RCC 7860 (cell line): ENCODE data around the gene SDR42E2.
A peak's percentile ranks its signal among the peaks of the same experiment; 100 is the strongest.
"Not testable (repeated sequence)": the region's sequence is repeated elsewhere in the genome, so short reads cannot be mapped to it uniquely, and the experiment has no call there.

ENCODE experiments used
- DNase-seq: peaks from one replicate; pipeline ENCODE4 v3.0.0-alpha.2; 2015; ENCODE audit warnings: low spot score
- FAIRE-seq: peaks from 2 replicates; lab custom pipeline; 2012; peaks lifted over from hg19 to GRCh38; lab: Jason Lieb, UNC

The SDR42E2 gene

DNA sequence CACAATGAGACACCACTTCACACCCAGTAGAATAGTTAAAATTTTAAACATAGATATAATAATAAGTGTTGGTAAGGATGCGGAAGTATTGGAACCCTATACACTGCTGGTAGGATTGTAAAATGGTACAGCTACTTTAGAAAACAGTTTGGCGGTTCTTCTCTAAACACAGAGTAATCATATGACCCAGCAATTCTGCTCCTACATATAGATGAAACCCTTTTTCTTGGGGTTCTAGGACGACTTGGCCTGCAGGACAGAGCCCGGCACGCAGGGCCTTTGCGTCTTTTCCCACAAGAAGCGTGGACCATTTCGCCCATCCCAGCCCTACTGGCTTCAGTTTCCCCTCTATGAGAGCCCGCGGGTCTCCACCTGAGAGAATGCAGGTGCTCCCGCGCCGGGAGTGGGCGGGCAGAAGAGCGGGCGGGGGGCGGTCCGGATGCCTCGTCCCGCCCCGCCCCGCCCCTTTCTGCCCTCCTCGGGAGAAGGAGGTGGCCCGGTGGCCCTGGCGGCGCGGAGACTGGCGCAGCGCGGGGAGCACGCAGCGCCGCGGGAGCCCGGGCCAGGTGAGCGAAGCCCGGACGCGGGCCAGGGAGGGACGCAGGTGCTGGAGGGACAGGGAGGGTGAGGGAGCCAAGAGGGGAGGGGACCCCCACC is at the start of gene SDR42E2:
Gene SDR42E2 (plus strand): TSS at position 508 of the 657 bp plus-strand sequence. CDS start 3,077 bp downstream, outside the sequence.
- DNase-seq, result no peak
- no peak for FAIRE-seq

DNA sequence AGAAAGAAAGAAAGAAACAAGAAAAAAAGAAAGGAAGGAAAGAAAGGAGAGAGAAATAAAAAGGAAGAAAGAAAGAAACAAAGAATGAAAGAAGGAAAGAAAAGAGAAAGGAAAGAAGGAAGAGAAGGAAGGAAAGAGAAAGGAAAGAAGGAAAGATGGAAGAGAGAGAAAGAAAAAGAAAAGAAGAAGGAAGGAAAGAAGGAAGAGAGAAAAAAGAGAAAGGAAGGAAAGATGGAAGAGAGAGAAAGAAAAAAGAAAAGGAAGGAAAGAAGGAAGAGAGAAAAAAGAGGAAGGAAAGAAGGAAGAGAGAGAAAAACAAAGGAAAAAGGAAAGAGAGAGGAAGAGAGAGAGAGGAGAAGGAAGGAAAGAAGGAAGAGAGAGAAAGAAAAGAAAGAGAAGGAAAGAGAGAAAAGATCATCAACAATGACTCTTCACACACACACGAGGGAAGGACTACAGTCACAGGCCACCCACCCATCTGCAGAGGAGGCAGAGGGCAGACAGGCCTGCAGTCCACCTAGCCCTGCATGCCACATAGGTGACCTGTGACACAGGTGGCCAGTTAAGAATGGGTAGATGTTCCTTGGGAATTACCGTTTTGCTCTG is 46.1 kb upstream of the SDR42E2 start:
- FAIRE-seq (no peak), DNase-seq (no peak)

DNA sequence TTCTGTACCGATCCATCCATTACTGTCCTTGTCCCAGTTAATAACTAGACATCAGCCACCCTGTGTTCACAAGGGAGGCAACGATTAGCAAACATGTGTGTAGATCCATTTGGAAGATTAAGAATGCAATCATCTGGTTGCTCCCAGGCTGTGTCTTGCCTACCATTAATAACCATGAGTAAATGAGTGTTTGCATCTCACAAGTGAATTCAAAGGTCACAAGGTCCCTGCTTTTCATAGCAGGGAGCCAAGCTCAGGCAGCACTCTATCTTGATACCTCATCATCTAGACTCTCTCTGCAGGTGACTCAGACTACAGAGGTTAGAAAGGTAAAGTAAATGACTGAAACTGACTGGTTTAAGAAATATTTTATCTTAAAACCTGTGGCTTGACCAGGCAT is 44.7 kb upstream of the SDR42E2 start:
- DNase-seq, result peak; percentile 64
- FAIRE-seq, result no peak

DNA sequence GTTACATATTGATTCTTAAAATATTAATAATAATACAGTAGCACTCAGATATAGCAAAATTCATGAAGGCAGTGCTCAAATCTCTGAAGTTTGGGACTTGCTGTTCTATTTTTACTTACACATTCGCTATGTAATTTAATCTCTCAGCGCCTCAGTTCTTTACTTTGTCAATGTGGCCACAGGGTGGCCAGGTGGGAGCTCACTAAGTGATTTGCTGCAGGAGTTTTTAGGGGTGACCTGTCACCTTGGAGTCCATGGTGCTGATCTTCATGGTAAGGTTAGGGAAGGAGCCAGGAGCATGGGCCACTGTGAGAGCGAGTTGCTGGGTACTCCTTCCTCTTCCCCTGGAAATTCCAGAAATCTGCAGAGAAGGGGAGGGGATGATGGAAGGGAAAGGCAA is 41.9 kb upstream of the SDR42E2 start:
- DNase-seq (no peak), FAIRE-seq (no peak)

DNA sequence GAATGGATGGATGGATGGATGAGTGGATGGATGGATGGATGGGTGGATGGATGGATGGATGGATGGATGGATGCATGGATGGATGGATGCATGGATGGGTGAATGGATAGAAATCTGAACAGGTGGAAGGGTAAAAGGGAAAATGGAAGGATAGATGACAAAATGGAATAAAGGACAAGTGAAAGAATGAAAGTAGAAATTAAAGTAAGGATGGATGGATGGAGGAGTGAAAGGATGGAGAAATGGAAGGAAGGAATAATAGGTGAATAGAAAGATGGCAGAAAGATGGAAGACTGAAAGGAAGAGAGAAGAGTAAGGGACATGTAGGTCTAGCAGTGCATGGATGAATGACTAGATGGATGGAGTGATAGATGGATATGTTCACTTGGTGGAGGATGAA is 40.1 kb upstream of the SDR42E2 start:
- DNase-seq (no peak), FAIRE-seq (no peak)

DNA sequence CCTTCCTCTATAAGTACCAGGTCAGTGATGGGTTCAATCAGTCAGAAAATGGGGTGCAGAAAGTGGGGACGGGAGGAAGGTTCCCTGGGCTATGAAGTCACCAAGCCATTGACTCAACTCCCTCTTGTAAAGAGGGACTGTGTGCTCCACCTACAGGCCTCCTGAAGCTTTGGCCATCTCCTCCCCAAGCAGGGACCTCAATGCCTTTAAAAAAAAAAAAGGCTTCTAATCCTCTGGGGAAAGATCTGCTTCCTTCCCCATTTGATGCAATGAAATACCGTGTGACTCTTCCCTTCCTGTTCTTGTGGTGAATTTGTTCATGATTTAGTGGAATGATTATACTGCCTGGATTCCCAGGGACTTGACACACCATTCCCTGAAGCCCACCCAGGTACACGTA is 39.2 kb upstream of the SDR42E2 start:
- FAIRE-seq (no peak), DNase-seq (no peak)

DNA sequence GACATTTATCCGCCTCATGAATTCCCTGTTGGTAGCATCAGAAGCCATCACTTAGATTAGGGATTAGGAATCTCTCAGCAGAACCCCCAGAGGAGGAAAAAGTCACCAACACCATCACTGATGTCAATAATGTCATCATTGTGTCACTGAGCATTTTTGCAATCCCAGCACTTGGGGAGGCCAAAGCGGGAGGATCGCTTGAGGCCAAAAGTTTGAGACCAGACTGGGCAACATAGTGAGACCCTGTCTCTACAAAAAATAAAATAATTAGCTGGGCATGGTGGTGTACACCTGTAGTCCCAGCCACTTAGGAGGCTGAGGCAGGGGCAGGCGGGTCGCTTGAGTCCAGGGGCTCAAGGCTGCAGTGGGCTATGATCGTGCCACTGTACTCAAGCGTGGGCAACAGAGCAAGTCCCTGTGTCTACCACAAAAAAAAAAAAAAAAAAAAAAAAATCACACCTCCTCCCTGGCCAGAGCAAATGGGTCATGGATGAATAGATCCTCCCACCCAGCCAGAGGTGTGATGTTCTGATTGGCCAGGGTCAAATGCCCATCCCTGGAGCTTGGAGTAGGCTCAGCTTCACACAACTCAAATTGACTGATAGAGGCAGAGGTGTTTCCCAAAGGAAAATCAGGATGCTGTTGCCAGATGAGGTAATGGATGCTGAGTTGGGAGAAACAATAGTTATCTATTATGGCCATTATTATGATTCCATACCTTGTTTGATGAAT is 38.4 kb upstream of the SDR42E2 start:
- DNase-seq, result no peak
- FAIRE-seq, result no peak

DNA sequence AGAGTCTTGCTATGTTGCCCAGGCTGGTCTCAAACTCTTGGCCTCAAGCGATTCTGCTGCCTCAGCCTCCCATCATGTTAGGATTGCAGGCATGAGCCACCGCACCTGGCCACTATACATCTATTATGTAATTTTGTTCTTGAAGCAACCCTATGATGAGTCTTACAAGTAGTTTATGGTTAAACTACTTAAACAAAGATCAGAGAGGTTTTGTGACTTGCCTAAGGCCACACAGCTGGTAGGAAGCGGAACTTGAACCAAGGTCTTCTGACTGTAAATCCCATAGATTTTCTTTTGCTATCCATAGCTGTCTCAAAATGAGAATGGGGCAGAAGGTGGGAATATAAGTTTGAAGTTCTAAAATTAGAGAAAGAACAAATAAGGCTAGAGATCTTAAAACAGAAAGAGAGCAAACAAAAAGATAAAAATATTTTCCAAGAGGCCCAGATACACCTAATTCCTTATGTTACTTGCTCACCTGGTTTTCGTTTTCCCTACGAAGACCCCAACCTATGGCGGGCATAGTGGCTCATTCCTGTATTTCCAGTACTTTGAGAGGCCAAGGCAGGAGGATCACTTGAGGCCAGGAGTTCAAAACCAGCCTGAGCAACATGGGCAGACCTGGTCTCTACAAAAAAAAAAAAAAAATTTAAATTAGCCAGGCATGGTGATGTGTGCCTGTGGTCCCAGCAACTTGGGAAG is 37.6 kb upstream of the SDR42E2 start:
- FAIRE-seq (no peak), DNase-seq (no peak)

DNA sequence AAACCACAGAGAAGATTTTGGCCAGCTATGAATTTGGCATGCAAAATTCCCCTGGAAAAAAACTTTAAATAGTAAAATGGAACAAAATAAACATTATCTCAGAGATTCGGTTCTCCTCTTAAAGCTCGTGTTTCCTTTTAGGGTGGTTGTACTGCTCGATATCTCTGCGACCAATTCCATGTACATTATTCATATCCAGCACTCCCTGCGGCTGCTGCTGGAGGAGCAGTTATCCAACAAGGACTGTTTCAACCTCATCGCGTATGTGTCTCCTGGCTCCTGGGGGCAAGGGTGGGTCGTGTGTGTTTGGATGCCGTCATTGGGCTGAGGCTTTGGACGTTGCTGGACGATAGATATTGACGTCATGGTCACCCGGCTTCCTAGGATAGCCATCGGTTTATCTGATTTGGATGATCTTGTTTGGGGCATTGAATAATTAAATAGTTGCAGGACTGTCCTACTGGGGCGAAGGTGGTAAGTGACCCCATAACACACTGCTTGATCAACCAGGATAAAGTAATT is 36.2 kb upstream of the SDR42E2 start:
- DNase-seq, result no peak
- FAIRE-seq, result no peak

DNA sequence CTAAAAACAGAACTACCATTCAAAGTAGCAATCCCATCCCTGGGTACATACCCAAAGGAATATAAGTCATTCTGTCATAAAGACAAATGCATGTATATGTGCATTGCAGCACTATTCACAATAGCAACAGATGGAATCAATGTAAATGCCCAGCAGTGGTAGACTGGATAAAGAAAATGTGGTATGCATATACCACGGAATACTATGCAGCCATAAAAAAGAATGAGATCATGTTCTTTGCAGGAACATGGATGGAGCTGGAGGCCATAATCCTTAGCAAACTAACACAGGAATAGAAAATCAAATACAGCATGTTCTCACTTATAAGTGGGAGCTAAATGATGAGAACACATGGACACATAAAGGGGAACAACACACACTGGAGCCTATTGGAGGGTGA is 33.8 kb upstream of the SDR42E2 start:
- not testable (repeated sequence) for FAIRE-seq, DNase-seq

DNA sequence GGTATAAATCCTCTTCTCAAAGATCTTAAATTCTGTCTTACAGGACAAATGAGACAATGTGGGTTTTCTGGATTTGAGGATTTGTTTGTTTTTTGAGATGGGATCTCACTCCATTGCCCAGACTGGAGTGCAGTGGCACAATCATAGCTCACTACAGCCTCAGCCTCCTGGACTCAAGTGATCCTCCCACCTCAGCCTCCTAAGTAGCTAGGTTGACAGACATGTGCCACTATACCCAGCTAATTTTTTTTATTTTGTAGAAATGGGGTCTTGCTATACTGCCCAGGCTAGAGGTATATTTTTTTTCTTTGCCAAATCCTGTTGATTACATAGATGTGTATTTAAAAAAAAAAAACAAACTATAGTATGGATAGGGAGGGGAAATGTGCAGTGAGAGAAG is 31.8 kb upstream of the SDR42E2 start:
- FAIRE-seq (no peak), DNase-seq (no peak)

DNA sequence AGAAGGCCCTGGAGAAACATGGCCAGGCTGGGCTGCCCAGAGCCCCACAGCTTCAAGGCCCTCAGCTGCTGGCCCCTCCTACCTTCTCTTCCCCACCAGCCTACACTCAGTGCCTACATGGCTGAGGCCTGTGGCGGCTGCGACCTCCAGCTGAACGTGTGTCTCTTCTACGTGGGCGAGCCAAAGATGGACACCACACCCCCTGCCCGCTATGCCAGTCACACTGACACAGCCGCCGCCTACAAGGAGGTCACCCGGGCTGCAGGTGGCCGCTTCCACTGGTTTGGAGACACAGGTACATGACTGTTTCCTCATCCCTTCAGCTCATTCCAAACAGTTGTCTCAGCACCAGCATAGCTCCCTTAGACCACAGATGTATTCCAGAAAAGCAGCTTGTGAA is 29.5 kb upstream of the SDR42E2 start:
- DNase-seq (no peak), FAIRE-seq (no peak)

DNA sequence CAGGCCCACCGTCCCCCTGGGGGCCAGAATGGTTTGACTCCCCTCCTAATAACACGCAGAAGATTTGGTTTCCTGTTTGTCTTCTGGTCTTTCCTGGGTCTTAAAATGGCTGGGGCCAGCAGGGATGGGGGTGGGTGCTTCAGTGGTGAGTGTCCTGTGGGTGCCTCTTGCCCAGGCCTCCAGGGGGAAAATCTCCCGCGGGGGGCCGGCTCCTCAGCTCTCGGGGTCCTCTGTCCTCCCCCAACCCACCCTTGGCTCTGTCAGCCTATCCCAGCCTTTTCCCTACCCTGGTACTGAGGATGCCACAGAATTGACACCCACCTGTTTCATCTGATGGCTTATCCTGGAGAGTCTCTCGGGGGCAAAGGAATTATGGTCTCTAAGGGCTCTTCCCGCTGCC is 23.8 kb upstream of the SDR42E2 start:
- FAIRE-seq (no peak), DNase-seq (no peak)

DNA sequence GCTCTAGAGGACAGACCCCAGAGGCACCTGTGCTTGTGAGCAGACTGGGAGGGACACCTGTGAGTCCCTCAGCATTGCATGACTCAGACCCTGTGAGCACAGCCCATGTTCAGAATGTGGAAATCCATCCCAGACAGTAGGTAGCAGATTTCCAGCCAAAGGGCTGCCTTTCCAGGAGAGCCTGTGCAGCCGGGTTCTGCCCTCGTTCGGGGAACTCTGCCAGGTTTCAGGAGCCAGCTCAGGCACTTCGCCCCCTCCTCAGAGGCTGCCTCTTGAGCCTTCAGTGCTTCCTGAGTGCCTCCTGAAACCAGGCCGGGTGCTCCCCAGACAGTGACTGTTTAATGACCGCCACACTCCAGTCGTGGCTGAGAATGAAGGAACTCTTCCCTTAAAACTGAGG is 23.3 kb upstream of the SDR42E2 start:
- DNase-seq (no peak), FAIRE-seq (no peak)

DNA sequence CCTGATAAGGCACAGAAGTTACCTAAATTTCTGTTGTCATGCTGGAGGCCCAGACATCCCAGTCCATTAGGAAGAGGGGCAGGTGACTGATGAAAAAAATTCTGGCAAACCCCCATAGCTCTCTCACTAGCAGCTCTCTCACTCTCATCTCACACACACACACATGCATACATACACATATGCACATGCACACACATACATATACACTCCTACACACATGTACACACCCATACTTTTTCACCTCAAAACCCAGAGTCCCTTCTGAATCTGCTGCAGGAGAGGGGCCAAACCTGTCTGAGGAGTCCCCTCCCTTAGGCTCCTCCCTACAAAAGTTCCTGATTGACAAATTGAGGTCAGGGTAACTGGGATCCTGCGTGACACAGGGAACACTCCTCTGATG is 22.6 kb upstream of the SDR42E2 start:
- no peak for DNase-seq
- FAIRE-seq, result no peak

DNA sequence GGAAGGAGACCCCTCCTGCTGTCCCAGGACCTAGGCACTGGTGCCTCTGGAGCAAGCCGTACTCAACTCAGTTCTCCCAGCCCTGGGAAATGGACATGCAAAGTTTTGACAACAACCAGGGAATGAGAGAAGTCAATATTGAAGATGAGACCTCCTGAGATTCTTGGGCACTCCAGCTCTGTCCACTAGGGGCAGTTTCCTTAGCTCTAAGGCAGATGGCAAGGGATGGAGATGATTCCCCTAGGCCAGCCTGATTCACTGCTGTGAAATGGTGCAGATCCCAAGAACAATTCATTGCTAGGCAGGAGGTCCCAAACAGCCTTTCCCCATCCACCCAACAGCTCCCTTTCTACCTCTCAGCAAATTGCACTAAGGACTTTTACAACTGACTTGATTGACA is 20.5 kb upstream of the SDR42E2 start:
- FAIRE-seq (no peak), DNase-seq (no peak)

DNA sequence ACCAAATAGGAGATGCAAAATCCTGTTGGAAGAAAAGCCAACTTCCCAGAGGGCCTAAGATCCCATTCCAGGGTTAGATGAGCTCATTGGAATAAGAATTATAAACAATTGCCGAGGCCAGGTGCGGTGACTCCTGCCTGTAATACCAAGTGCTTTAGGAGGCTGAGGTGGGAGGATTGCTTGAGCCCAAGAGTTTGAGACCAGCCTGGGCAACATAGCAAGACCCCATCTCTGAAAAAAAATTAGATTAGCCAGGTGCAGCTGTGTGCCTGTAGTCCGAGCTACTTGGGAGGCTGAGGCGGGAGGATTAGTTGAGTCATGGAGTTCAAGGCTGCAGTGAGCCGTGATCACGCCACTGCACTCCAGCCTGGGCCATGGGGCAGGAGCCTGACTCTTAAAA is 17.8 kb upstream of the SDR42E2 start:
- DNase-seq, result no peak
- no peak for FAIRE-seq

DNA sequence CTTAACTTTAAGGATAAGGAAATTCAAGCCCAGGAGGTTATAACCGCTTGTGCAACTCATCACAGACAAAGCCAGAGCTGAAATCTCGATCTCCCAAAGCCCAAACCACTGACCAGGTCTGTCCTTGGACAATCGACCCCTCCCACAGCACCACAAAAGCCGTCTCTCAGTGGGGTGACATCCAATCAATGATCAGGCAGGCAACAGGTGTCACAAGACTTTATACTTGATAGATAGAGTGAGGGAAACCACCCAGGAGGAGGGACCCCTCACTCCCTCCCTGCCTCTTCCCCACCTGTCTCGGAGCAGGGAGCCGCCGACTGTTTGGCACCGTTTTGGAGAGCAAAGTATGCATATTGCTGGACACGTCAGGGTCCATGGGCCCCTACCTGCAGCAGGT is 14.5 kb upstream of the SDR42E2 start:
- DNase-seq (no peak), FAIRE-seq (no peak)

DNA sequence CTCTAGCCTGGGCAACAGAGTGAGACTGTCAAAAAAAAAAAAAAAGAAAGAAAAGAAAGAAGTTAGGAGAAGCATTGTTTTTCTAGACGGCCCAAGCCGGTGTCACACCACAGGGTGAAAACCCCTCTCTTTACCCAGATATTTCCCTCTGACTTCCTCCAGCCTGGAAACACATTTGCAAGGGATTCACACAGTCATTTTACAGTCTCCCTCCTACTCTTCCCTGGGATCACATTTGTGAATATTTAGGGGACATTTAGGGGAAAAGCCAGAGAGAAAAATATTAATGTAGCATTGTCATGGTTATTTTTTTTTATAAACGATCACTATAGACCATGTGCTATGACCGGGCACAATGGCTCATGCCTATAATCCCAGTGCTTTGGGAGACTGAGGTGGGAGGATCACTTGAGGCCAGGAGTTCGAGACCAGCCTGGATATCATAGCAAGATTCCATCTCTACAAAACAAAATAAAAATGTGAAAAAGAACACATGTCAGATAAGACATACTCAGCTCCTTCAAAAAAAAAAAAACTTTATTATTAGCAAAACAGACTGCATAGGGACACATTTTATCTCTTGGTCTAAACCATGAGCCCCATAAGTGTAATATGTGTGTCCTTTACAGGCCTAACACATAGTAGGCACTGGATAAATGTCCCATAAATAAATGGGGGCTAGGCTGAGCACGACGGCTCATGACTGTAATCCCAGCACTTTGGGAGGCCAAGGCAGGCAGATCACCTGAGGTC is 10.9 kb upstream of the SDR42E2 start:
- no peak for DNase-seq
- FAIRE-seq, result no peak

DNA sequence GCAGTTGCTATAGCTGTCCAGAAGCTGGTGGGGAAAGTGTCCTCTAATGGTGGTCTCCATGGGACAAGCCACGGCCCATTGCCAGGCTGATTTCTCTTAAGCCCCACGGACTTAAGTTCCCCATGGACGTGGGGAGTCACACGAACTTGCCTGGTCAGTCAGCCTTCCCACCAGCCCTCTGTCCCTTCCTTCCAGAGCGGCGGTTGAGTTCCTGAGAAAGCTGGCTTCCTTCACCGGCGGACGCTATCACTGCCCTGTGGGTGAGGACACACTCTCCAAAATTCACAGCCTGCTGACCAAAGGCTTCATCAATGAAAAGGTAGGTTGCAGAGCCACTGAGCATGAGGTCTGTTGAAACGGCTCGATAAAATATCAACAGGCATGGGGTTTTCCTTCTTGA is 10.0 kb upstream of the SDR42E2 start:
- FAIRE-seq (no peak), DNase-seq (no peak)

DNA sequence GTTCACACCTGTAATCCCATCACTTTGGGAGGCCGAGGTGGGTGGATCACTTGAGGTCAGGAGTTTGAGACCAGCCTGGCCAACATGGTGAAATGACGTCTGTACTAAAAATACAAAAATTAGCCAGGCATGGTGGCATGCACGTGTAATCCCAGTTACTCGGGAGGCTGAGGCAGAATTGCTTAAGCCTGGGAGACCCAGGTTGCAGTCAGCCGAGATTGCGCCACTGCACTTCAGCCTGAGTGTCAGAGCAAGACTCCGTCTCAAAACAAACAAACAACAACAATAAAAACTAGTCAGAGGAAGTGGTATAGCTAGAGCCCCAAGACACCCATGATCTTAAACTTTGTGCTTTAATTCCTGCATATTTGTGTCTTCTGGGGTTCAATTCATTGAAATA is 9.2 kb upstream of the SDR42E2 start:
- FAIRE-seq, DNase-seq: not testable (repeated sequence)
